Tibial nerve (tissue), 4 donors: Measurements from ENCODE around the gene RSAD1. TPM values are rescaled to one million over a fixed set of nuclear protein-coding genes. Genes with fewer than 3 reads are reported as not detected.

Experiments used
- DNase-seq, 2 donors: peaks; one replicate each; pipeline ENCODE4 v3.0.0-alpha.2; 2019; ENCODE audit warnings: low spot score in 2 of 2
- H3K27ac ChIP-seq, 4 donors: fragments of 200-600 bp; sonication (generic) in 3 of 4; one replicate each; pipeline ENCODE4 v1.5.1; 2017 to 2019; ENCODE audit warnings: mild to moderate bottlenecking in 1 of 4
- H3K27me3 ChIP-seq, 2 donors: fragments of 200-600 bp; sonication (generic) in 1 of 2; one replicate each; pipeline versions ENCODE4 v1.5.1 to v1.6.0; 2017 to 2019
- H3K36me3 ChIP-seq, 3 donors: fragments of 200-600 bp; sonication (generic); one replicate each; pipeline ENCODE4 v1.5.1; 2018 to 2019
- H3K4me1 ChIP-seq, 4 donors: fragments of 200-600 bp; sonication (generic) in 3 of 4; one replicate each; pipeline ENCODE4 v1.5.1; 2017 to 2019
- H3K4me3 ChIP-seq, 4 donors: fragments of 200-600 bp; sonication (generic) in 3 of 4; one replicate each; pipeline ENCODE4 v1.5.1; 2017 to 2019; ENCODE audit warnings: mild to moderate bottlenecking in 1 of 4, moderate library complexity in 1 of 4
- H3K9me3 ChIP-seq, 4 donors: fragments of 200-600 bp; sonication (generic) in 3 of 4; one replicate each; pipeline ENCODE4 v1.5.1; 2017 to 2019
- EP300 ChIP-seq, 2 donors: sonication (generic); formaldehyde crosslinking; IDR thresholded peaks; one replicate each; pipeline ENCODE4 v1.6.1; 2017; ENCODE audit warnings: antibody characterized with exemption in 2 of 2, mild to moderate bottlenecking in 1 of 2
- POLR2A ChIP-seq, 2 donors: fragments of 450-650 bp; IDR thresholded peaks; one replicate each; pipeline ENCODE4 v1.6.1; 2017; ENCODE audit warnings: antibody characterized with exemption in 2 of 2, mild to moderate bottlenecking in 2 of 2, moderate library complexity in 2 of 2
- WGBS, 2 donors: methylation state at CpG; one replicate each; pipeline ENCODE4 v1.1.5; 2018; 5-methylcytosine and 5-hydroxymethylcytosine counted together
- total RNA-seq, 4 donors: library from RNA; depleted of rRNA; stranded (reverse); fragments of >200 nt; gene quantifications; one replicate each; pipeline ENCODE4 v1.1.0, GENCODE V29; 2016
- TF ChIP-seq, protein P1 (sequence below), 5 experiments: fragments of 200-600 bp in 3 of 5; fragments of 450-650 bp in 2 of 5; sonication (generic) in 3 of 5; IDR thresholded peaks; one replicate each; pipeline ENCODE4 v1.5.1; 2016 to 2019; ENCODE audit warnings: antibody characterized with exemption in 5 of 5, mild to moderate bottlenecking in 3 of 5, moderate library complexity in 2 of 5

Gene RSAD1
- total RNA-seq, 4 donors from 2014 or later = 30.8 to 61.8 (median 32.9) TPM

DNA sequence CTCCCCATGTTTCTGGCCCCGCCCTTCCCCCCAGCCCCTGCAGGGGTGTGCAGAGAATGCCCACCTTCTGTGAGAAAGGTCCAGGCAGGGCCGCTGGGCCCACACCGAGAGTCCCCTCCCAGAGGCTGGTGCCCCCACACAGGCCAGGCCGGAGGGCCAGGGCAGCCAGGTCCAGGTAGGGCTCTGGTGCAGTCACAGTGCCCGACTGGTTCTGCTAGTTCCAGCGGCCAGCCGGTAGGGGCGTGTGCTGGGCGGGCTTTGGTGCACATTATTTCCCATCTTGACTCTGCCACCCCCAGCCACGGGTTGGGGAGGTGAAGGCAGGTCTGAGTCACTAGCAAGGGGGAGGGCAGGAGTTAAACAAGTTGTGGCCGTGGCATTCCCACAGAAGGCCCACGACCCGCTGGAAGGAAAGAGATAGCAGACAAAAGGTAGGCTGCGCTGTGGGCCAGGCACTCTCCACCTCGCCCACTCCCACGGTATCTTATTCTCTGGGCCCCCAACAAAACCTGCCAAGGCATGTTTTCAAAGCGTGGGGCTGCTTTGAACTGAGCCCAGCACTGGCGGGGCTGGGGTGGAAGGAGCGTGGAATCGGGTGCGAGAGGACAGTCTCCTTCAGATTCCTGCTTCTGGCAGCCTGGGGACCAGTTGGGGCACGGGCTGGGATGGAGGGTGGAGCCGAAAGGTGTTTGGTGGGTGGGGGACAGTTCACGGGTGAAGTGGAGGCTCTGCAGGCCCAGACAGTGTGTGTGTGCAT is 55.7 kb downstream of the RSAD1 start:
- TF ChIP-seq POLR2A (IDR thresholded peaks at IDR 0.05) (no peak), EP300 (IDR thresholded peaks at IDR 0.05) (no peak)
- TF ChIP-seq, protein P1, sequence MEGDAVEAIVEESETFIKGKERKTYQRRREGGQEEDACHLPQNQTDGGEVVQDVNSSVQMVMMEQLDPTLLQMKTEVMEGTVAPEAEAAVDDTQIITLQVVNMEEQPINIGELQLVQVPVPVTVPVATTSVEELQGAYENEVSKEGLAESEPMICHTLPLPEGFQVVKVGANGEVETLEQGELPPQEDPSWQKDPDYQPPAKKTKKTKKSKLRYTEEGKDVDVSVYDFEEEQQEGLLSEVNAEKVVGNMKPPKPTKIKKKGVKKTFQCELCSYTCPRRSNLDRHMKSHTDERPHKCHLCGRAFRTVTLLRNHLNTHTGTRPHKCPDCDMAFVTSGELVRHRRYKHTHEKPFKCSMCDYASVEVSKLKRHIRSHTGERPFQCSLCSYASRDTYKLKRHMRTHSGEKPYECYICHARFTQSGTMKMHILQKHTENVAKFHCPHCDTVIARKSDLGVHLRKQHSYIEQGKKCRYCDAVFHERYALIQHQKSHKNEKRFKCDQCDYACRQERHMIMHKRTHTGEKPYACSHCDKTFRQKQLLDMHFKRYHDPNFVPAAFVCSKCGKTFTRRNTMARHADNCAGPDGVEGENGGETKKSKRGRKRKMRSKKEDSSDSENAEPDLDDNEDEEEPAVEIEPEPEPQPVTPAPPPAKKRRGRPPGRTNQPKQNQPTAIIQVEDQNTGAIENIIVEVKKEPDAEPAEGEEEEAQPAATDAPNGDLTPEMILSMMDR (IDR thresholded peaks at IDR 0.05) = no peak
- DNase-seq = no peak
- H3K4me1 ChIP-seq = peaks cover 0 to 42% (median 19%) of the 10 kb centered on the region in 4 donors
- 57 to 59% methylated on average over 24 of the region's 24 CpGs for WGBS, 2 donors
- H3K27me3 ChIP-seq = peaks cover 0 to 44% of the 10 kb centered on the region in 2 donors
- H3K36me3 ChIP-seq = no peaks in the 10 kb centered on the region
- peak overlapping the region in 1 of 4 donors; percentile 16 for H3K4me3 ChIP-seq
- H3K9me3 ChIP-seq = no peaks in the 10 kb centered on the region
- peak overlapping the region in 1 of 4 donors; percentile 19 for H3K27ac ChIP-seq

DNA sequence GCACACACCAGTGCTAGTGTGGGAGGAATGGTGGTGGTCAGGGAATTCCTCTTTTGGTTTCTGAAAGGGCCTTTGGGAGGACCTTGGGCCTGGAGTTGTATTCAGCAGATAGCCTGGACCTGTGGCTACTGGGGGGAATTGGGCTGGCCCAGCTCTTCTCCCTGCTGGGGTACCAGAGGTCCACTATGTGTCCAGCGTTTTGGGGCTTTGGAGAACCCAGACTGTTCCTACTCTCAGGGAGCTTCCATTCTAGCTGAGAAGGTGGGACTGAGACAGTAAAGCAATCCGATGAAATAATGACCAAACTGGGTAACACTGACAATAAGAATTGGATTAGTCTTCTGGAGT is 56.3 kb downstream of the RSAD1 start:
- H3K27me3 ChIP-seq = peaks cover 0 to 38% of the 10 kb centered on the region in 2 donors
- no peak for TF ChIP-seq POLR2A (IDR thresholded peaks at IDR 0.05)
- TF ChIP-seq, protein P1 (IDR thresholded peaks at IDR 0.05) = no peak
- TF ChIP-seq EP300 (IDR thresholded peaks at IDR 0.05) = no peak
- peaks cover 0 to 48% (median 19%) of the 10 kb centered on the region in 4 donors for H3K4me1 ChIP-seq
- no peak overlapping the region for H3K4me3 ChIP-seq
- DNase-seq = no peak
- no peak overlapping the region for H3K27ac ChIP-seq
- no peaks in the 10 kb centered on the region for H3K9me3 ChIP-seq
- 96 to 100% methylated on average over 2 of the region's 2 CpGs for WGBS, 2 donors
- no peaks in the 10 kb centered on the region for H3K36me3 ChIP-seq

DNA sequence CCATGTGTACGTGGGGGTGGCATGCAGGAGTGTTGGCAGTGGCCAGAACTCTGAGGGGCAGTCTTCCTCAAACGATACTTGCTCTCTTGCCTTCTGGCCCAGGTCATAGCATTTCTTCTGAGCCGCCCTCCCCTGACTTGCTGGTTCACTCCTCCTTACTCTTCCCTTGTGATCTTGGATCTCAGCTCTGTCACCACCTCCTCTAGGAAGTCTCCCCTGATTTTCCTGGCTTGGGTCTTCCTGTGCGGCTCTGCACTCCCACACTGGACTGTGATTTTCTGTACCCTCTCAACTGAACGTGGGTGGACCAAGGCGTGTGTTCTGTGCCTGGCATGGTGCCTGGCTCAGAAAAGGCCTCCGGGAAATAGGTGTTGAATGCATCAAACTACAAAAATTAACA is 56.7 kb downstream of the RSAD1 start:
- no peak overlapping the region for H3K4me3 ChIP-seq
- DNase-seq = no peak
- peaks cover 0 to 35% of the 10 kb centered on the region in 2 donors for H3K27me3 ChIP-seq
- TF ChIP-seq POLR2A (IDR thresholded peaks at IDR 0.05) (no peak), EP300 (IDR thresholded peaks at IDR 0.05) (no peak)
- TF ChIP-seq, protein P1 (IDR thresholded peaks at IDR 0.05) = no peak
- WGBS, 2 donors = 68 to 76% methylated on average over 7 of the region's 7 CpGs
- H3K4me1 ChIP-seq = peaks cover 0 to 49% (median 19%) of the 10 kb centered on the region in 4 donors
- no peaks in the 10 kb centered on the region for H3K9me3 ChIP-seq
- H3K36me3 ChIP-seq = no peaks in the 10 kb centered on the region
- no peak overlapping the region for H3K27ac ChIP-seq

Other genes starting within 250 kb of the RSAD1 start
- gene TMEM92, start 204.4 kb upstream of the RSAD1 start, total RNA-seq = under 1 TPM in 2 of 4 donors, not detected in 2; 0.44 to 0.59 TPM
- gene XYLT2, start 132.7 kb upstream of the RSAD1 start, total RNA-seq = 10 to 100 TPM; 27.6 to 32.3 (median 29.9) TPM
- 10 to 100 TPM; 32.4 to 45.9 (median 34.9) TPM for gene MRPL27, start 105.7 kb upstream of the RSAD1 start, total RNA-seq
- gene EME1, start 105.6 kb upstream of the RSAD1 start, total RNA-seq = 1 to 10 TPM in 2 of 4 donors, under 1 TPM in 2; 0.42 to 1.7 (median 1.1) TPM
- 10 to 100 TPM; 26.0 to 72.6 (median 36.3) TPM for gene LRRC59, start 81.3 kb upstream of the RSAD1 start, total RNA-seq
- gene ACSF2, start 52.6 kb upstream of the RSAD1 start, total RNA-seq = 10 to 100 TPM; 20.5 to 69.3 (median 31.9) TPM
- gene CHAD, start 10.0 kb upstream of the RSAD1 start, total RNA-seq = not detected
- 1 to 10 TPM; 1.2 to 6.8 (median 4.0) TPM for gene MYCBPAP, start 29.6 kb downstream of the RSAD1 start, total RNA-seq
- under 1 TPM in 2 of 4 donors, not detected in 2; 0.22 to 0.42 TPM for gene EPN3, start 53.9 kb downstream of the RSAD1 start, total RNA-seq
- gene SPATA20, start 68.3 kb downstream of the RSAD1 start, total RNA-seq = 100 to 1,000 TPM in 1 of 4 donors, 10 to 100 TPM in 3; 80.8 to 151 (median 89.6) TPM
- gene CACNA1G, start 81.9 kb downstream of the RSAD1 start, total RNA-seq = 1 to 10 TPM in 1 of 4 donors, under 1 TPM in 1, not detected in 2; 0.21 to 2.2 TPM
- 10 to 100 TPM in 1 of 4 donors, 1 to 10 TPM in 3; 1.5 to 19.2 (median 7.3) TPM for gene ABCC3, start 156.0 kb downstream of the RSAD1 start, total RNA-seq
- gene ANKRD40, start 229.1 kb downstream of the RSAD1 start, total RNA-seq = 10 to 100 TPM; 48.0 to 80.6 (median 55.0) TPM
- 100 to 1,000 TPM in 3 of 4 donors, 10 to 100 TPM in 1; 80.8 to 114 (median 105) TPM for gene LUC7L3, start 240.7 kb downstream of the RSAD1 start, total RNA-seq